Measurements from ENCODE around the gene XPR1. TPM values are rescaled to one million over a fixed set of nuclear protein-coding genes. Genes with fewer than 3 reads are reported as not detected.
"Not testable (repeated sequence)": the region's sequence is repeated elsewhere in the genome, so short reads cannot be mapped to it uniquely, and the experiment has no call there.

The XPR1 gene
- polyA plus RNA-seq, 1 donor, result 46.2 TPM

DNA sequence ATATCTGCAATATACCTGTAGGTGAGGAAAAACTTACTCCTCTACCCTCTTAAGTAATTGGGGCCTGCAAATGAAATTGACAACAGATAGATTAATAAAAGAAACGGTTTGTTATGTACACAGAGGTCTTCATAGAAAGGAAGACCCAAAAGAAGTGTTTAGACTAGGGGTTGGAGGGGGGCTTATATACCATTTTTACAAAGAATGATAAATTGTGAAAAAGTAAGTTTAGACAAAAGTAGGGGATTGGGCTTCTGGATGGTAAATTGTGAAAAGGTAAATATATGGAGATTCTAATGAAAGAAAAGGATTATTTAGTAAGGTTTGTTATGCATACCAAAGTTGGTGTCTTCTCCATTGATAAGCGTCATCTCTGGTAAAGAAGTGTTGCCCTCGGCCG lies 207.7 kb downstream of the XPR1 start:
- DNase-seq, result no peak

DNA sequence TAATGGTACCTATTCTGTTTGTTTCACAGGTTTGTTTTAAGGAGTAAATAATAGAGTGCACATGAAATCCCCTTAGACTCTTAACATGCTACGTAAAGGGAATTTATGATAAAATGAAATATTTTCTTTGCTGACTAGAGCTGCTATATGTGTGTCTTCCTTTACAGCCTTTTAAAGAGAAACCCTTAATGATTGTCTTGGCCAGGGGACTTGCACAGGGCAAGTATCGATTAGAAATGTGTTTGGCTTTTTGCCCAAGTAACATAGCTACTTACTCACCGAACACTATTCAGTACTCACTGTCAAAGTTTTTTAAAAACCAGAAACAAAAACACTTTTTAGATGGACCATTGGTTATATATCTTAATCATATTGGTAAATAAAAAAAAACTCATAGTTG lies 209.6 kb downstream of the XPR1 start:
- no peak for DNase-seq

- DNase-seq, result no peak
These were observed 210.2 kb downstream of the XPR1 start for GRCh38 chr1:180842052-180842451.

GRCh38 chr1:180842491-180843275 lies 210.9 kb downstream of the XPR1 start:
- DNase-seq, result no peak

- no peak for DNase-seq
These were observed 213.5 kb downstream of the XPR1 start for GRCh38 chr1:180845352-180845751.

DNA sequence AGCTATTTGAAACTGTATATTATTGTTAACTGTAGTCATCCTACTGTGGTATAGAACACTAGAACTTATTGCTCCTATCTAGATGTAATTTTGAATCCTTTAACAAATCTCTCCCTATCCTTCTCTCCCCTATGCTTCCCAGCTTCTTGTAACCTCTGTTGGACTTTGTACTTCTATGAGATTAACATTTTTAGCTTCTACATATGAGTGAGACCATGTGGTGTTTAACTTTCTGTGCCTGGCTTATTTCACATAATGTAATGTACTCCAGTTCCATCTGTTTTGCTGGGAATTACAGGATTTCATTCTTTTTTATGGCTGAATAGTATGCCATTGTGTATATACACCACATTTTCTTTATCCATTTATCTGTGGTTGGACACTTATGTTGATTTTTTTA lies 216.4 kb downstream of the XPR1 start:
- no peak for DNase-seq

DNA sequence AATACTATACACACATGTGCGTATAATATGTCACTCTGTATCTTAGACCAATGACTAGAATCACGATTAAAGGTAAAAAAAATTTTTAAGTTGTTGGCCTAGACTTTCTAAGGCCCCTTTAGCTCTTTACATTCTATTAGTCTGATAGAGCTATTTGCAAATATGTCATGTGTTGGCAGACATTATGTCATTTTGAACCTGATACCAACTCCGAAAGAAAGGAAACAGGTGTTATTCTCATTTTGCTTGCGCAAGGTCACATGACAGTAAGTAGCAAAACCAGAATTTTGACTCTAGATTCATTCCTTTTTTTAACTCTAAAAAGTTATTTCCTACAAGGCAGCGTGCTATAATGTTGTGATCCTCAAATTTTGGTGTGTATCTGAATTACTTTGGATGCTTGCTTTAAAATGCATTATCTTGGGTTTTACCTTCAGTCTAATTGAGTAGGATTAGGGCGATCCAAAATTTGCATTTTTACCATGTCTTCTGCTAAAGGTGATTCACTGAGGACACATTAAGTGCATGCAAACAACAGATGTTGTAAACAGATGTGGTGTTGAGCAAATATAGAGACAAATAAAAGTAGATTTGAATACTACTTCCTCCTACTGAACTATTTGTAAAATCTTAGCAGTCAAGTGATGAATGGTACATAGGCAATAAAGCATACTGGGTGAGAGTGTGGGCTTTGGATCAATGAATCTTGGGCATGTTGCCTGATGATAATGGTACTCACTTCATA lies 217.4 kb downstream of the XPR1 start:
- no peak for DNase-seq

DNA sequence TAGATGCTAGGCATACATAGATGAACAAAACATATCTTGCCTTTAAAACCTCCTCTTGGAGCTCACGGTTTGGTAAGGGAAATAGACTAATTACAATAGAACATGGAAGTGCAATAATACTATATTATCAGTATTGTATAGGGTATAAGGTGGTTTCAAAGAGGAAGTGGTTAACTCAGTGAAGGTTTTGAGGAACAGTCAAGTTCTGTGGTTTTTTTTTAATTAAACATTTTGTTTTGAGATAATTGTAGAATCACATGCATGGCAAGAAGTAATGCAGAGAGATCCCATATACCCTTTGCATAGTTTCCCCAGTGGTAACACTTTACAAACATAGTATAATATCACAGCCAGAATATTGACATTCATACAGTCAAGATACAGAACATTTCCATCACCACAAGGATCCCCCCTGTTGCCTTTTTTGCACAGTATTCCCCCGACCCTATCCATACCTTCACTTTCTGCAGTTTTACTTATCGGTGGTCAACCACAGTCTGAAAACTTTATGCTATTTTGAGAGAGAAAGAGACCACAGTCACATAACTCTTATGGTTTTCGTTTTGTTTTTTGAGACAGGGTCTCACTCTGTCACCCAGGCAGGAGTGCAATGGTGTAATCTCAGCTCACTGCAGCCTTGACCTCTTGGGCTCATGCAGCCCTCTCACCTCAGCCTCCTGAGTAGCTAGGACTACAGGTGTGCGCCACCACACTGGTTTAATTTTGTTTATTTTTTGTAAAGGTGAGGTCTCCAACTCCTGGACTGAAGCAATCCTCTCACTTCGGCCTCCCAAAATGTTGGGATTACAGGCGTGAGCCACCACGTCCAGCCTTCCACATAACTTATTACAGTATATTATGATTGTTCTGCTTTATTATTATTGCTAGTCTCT lies 220.4 kb downstream of the XPR1 start:
- no peak for DNase-seq

GRCh38 chr1:180854001-180854400 lies 222.2 kb downstream of the XPR1 start:
- no peak for DNase-seq

GRCh38 chr1:180854456-180854855 lies 222.6 kb downstream of the XPR1 start:
- DNase-seq, result no peak

- DNase-seq, result not testable (repeated sequence)
These were observed 226.3 kb downstream of the XPR1 start for GRCh38 chr1:180857947-180858725.

DNA sequence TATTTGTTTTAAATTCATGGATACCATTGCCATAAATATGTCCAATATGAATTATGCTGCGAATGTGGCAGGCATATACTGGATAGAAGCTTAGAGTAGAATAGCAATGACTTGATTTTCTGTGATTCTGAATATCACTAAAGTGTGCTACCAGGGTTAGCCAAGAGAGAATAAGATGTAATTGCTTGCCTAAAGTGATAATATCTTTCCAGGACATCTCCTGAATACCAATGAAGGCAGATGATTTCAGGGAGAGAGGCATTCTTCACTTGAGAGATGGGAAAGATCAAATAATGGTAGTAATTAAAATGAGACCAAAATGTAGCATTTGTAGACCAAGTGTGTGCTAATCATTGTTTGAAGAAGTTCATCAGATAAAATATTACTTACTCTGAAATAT lies 227.5 kb downstream of the XPR1 start:
- no peak for DNase-seq

DNA sequence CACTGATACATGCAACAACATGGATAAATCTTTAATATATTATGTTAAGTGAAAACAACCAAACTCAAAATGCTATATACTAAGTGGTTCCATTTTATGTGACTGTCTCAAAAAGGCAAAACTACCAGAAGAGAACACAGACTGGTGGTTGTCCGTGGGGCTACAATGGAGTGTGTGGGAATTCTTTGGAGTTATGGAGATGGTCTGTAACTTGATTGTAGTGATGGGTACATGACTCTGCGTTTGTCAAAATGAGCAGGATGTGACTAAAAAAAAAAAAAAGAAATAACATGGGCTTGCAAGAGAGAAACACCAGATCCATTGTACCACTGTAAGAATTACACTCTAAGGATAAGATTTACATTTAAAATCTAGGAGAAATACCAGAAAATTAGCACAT lies 228.7 kb downstream of the XPR1 start:
- no peak for DNase-seq

DNA sequence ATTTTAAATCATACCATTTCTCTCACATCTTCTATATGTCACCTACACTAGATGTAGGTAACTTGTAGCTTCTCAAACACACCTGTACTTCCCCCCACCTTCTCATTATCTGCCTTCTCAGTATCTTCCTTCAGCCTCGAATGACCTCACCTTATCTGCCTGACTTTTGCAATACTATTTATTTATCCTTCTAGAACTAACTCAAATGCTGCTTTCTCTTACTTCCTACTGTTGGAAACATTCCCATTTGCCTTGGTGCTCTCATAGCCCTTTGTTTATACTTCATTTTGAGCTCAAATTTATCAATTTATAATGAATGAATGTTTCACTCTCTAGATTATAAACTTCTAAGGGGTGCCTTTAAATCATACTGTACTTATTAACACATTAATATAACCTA lies 230.5 kb downstream of the XPR1 start:
- DNase-seq, result no peak

GRCh38 chr1:180863158-180863775 lies 231.4 kb downstream of the XPR1 start:
- DNase-seq, result peak; percentile 69

- DNase-seq, result peak; percentile 38
These were observed 250.1 kb downstream of the XPR1 start for GRCh38 chr1:180881806-180882509.

DNA sequence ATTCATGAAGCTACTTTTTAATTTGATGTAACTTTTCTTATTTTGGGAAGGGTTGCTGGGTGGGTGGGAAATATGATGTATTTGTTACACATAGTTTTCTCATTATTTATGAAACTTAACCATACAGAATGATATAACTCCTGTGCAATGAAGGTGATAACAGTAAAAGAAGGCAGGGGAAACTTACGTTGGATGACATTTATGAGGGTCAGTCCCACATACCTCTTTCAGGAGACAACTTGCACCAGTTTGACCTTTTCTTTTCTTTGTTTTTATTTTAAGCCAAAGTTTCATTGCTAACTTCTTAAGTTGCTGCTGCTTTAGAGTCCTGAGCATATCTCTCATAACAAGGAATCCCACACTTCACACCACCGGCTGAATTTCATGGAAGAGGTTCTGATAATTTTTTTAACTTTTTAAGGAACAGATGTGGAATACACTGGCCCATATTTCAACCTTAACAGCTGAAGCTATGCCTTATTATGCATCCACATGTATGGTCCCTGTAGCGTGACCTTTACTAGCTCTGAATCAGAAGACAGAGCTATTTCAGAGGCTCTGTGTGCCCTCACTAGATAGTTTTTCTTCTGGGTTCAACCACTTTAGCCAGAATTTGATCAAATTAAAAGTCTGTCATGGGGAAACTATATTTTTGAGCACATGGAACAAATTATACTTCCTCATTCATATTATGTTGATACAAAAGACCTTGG lies 252.9 kb downstream of the XPR1 start:
- DNase-seq, result no peak

- DNase-seq, result no peak
These were observed 254.5 kb downstream of the XPR1 start for GRCh38 chr1:180886338-180886737.

DNA sequence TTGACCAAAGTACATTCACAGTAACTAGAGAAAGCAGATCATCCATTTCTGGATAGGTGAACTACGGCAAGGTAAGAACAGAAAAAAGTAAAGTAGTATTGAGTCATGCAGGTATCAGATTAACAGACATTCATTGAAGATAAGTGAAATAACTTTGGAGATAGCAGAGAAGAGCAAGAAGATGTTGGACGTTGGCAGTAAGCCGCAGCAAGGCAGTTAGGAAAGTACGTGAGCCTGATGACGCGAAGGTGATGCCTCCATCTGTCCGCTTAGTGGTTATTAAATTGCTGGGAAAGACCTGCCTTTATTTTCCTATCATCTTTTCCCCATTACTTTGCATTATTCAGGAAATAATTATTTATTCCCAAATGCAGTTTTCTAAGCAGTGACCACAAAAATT lies 256.0 kb downstream of the XPR1 start:
- no peak for DNase-seq

DNA sequence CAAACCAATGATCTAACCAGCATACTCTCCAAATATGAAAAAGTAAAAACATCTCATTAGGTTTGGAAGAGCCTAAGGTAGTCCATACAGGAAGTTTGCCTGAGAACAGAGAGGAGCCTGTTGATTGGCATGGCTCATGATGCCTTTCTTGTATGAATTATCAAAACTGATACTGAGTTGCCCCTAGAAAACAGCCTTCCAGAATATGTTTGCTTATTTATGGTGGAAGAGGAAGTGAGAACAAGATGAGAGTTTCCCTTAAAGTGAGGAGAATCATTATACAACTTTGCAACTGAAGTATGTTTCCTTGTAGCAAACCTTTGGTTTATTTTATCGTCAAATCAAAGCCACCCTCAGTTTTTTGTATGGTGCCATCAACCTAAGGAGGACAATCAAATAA lies 257.0 kb downstream of the XPR1 start:
- DNase-seq, result no peak
